Activated CD4-positive, alpha-beta memory T cell treated with anti-CD3 and anti-CD28 coated beads for 36 hours (primary cell): ENCODE results near the gene CLSTN2. TPM values are rescaled to one million over a fixed set of nuclear protein-coding genes. Genes with fewer than 3 reads are reported as not detected.

Experiments used
- CTCF ChIA-PET: fragments of 350-600 bp; sonication (Branson Sonifier 250); formaldehyde crosslinking; loops from one replicate; lab custom pipeline; 2021; ENCODE audit warnings: antibody characterized with exemption, inconsistent platforms; lab: Charles Lee
- POLR2A ChIA-PET: fragments of 350-600 bp; sonication (Branson Sonifier 250); formaldehyde crosslinking; loops from one replicate; lab custom pipeline; 2021; ENCODE audit warnings: antibody characterized with exemption; lab: Charles Lee
- DNase-seq: peaks from one replicate; pipeline ENCODE4 v3.0.0-alpha.2; 2020
- H3K27ac Mint-ChIP-seq: one replicate; pipeline ENCODE4 v1.8.0; 2021; ENCODE audit warnings: mixed read lengths
- H3K27me3 Mint-ChIP-seq: one replicate; pipeline ENCODE4 v1.8.0; 2021; ENCODE audit warnings: mixed read lengths
- H3K36me3 Mint-ChIP-seq: one replicate; pipeline ENCODE4 v1.8.0; 2021; ENCODE audit warnings: mixed read lengths
- H3K4me1 Mint-ChIP-seq: one replicate; pipeline ENCODE4 v1.8.0; 2021; ENCODE audit warnings: low read depth, mixed read lengths
- H3K4me3 Mint-ChIP-seq: one replicate; pipeline ENCODE4 v1.8.0; 2021; ENCODE audit warnings: mild to moderate bottlenecking, mixed read lengths
- H3K9me3 Mint-ChIP-seq: one replicate; pipeline ENCODE4 v1.8.0; 2021; ENCODE audit warnings: mixed read lengths
- intact Hi-C: fragments of 100-400 bp; cut with micrococcal nuclease; formaldehyde crosslinking; loops from one replicate; pipeline ENCODE4 v1.15.1; 2023
- total RNA-seq, 2 experiments: library from RNA; stranded (reverse); gene quantifications; one replicate each; pipeline ENCODE4 v1.2.3, GENCODE V29; 2021

Gene CLSTN2
- total RNA-seq, 2 experiments from 2014 or later: not detected

- no peaks in the 10 kb centered on the region for H3K36me3 Mint-ChIP-seq
- intact Hi-C loops: no loop called here
- no peak overlapping the region for H3K4me3 Mint-ChIP-seq
- POLR2A ChIA-PET: no interaction called here
- H3K27me3 Mint-ChIP-seq: peaks cover 1% of the 10 kb centered on the region
- H3K27ac Mint-ChIP-seq: no peak overlapping the region
- CTCF ChIA-PET: no interaction called here
- H3K9me3 Mint-ChIP-seq: no peaks in the 10 kb centered on the region
- no peak for DNase-seq
- no peaks in the 10 kb centered on the region for H3K4me1 Mint-ChIP-seq
These were observed 453.4 kb downstream of the CLSTN2 start for GRCh38 chr3:140388202-140388922.

- intact Hi-C loops: no loop called here
- POLR2A ChIA-PET: no interaction called here
- Mint-ChIP-seq H3K27me3 (peaks cover 4% of the 10 kb centered on the region), H3K27ac (no peak overlapping the region), H3K36me3 (no peaks in the 10 kb centered on the region), H3K4me3 (no peak overlapping the region), H3K9me3 (no peaks in the 10 kb centered on the region), H3K4me1 (no peaks in the 10 kb centered on the region)
- CTCF ChIA-PET: no interaction called here
- no peak for DNase-seq
These were observed 456.1 kb downstream of the CLSTN2 start for GRCh38 chr3:140391061-140391460.

- peaks cover 4% of the 10 kb centered on the region for H3K27me3 Mint-ChIP-seq
- H3K4me3 Mint-ChIP-seq: no peak overlapping the region
- intact Hi-C loops: no loop called here
- H3K27ac Mint-ChIP-seq: no peak overlapping the region
- no peaks in the 10 kb centered on the region for H3K9me3 Mint-ChIP-seq
- H3K36me3 Mint-ChIP-seq: no peaks in the 10 kb centered on the region
- ChIA-PET POLR2A (no interaction called here), CTCF (no interaction called here)
- H3K4me1 Mint-ChIP-seq: no peaks in the 10 kb centered on the region
- DNase-seq: no peak
These were observed 459.6 kb downstream of the CLSTN2 start for GRCh38 chr3:140394488-140395133.

- CTCF ChIA-PET: no interaction called here
- Mint-ChIP-seq H3K27me3 (peaks cover 4% of the 10 kb centered on the region), H3K36me3 (no peaks in the 10 kb centered on the region), H3K9me3 (no peaks in the 10 kb centered on the region), H3K4me3 (no peak overlapping the region), H3K27ac (no peak overlapping the region), H3K4me1 (no peaks in the 10 kb centered on the region)
- intact Hi-C loops: no loop called here
- DNase-seq: no peak
- POLR2A ChIA-PET: no interaction called here
These were observed 460.4 kb downstream of the CLSTN2 start for GRCh38 chr3:140395134-140396075.

- ChIA-PET CTCF (no interaction called here), POLR2A (no interaction called here)
- intact Hi-C loops: no loop called here
- Mint-ChIP-seq H3K36me3 (no peaks in the 10 kb centered on the region), H3K4me3 (no peak overlapping the region), H3K9me3 (no peaks in the 10 kb centered on the region), H3K27ac (no peak overlapping the region), H3K4me1 (no peaks in the 10 kb centered on the region), H3K27me3 (peaks cover 4% of the 10 kb centered on the region)
- DNase-seq: no peak
These were observed 461.1 kb downstream of the CLSTN2 start for GRCh38 chr3:140396110-140396509.

GRCh38 chr3:140397847-140398246 lies 462.9 kb downstream of the CLSTN2 start:
- no peaks in the 10 kb centered on the region for H3K36me3 Mint-ChIP-seq
- H3K4me3 Mint-ChIP-seq: no peak overlapping the region
- DNase-seq: no peak
- H3K9me3 Mint-ChIP-seq: no peaks in the 10 kb centered on the region
- no peaks in the 10 kb centered on the region for H3K4me1 Mint-ChIP-seq
- ChIA-PET CTCF (no interaction called here), POLR2A (no interaction called here)
- intact Hi-C loops: no loop called here
- no peak overlapping the region for H3K27ac Mint-ChIP-seq
- H3K27me3 Mint-ChIP-seq: peaks cover 4% of the 10 kb centered on the region

GRCh38 chr3:140398387-140398786 lies 463.4 kb downstream of the CLSTN2 start:
- ChIA-PET CTCF (no interaction called here), POLR2A (no interaction called here)
- Mint-ChIP-seq H3K27ac (no peak overlapping the region), H3K36me3 (no peaks in the 10 kb centered on the region), H3K27me3 (peaks cover 2% of the 10 kb centered on the region), H3K4me1 (no peaks in the 10 kb centered on the region), H3K9me3 (no peaks in the 10 kb centered on the region), H3K4me3 (no peak overlapping the region)
- DNase-seq: no peak
- intact Hi-C loops: no loop called here

- Mint-ChIP-seq H3K36me3 (no peaks in the 10 kb centered on the region), H3K4me3 (no peak overlapping the region), H3K4me1 (no peaks in the 10 kb centered on the region), H3K9me3 (no peaks in the 10 kb centered on the region), H3K27me3 (no peaks in the 10 kb centered on the region), H3K27ac (no peak overlapping the region)
- intact Hi-C loops: no loop called here
- no peak for DNase-seq
- ChIA-PET CTCF (no interaction called here), POLR2A (no interaction called here)
These were observed 464.9 kb downstream of the CLSTN2 start for GRCh38 chr3:140399871-140400270.

- no peaks in the 10 kb centered on the region for H3K36me3 Mint-ChIP-seq
- intact Hi-C loops: no loop called here
- no peaks in the 10 kb centered on the region for H3K4me1 Mint-ChIP-seq
- ChIA-PET CTCF (no interaction called here), POLR2A (no interaction called here)
- H3K27ac Mint-ChIP-seq: no peak overlapping the region
- no peak for DNase-seq
- no peak overlapping the region for H3K4me3 Mint-ChIP-seq
- H3K27me3 Mint-ChIP-seq: no peaks in the 10 kb centered on the region
- H3K9me3 Mint-ChIP-seq: no peaks in the 10 kb centered on the region
These were observed 468.1 kb downstream of the CLSTN2 start for GRCh38 chr3:140403079-140403478.

- H3K27me3 Mint-ChIP-seq: no peaks in the 10 kb centered on the region
- CTCF ChIA-PET: no interaction called here
- H3K4me1 Mint-ChIP-seq: no peaks in the 10 kb centered on the region
- no peaks in the 10 kb centered on the region for H3K36me3 Mint-ChIP-seq
- no peak overlapping the region for H3K4me3 Mint-ChIP-seq
- POLR2A ChIA-PET: no interaction called here
- no peaks in the 10 kb centered on the region for H3K9me3 Mint-ChIP-seq
- DNase-seq: no peak
- intact Hi-C loops: no loop called here
- no peak overlapping the region for H3K27ac Mint-ChIP-seq
These were observed 468.6 kb downstream of the CLSTN2 start for GRCh38 chr3:140403608-140404007.

GRCh38 chr3:140406655-140407054 lies 471.7 kb downstream of the CLSTN2 start:
- CTCF ChIA-PET: no interaction called here
- H3K4me1 Mint-ChIP-seq: no peaks in the 10 kb centered on the region
- H3K9me3 Mint-ChIP-seq: peaks cover 14% of the 10 kb centered on the region
- no peaks in the 10 kb centered on the region for H3K36me3 Mint-ChIP-seq
- intact Hi-C loops: no loop called here
- no peaks in the 10 kb centered on the region for H3K27me3 Mint-ChIP-seq
- H3K27ac Mint-ChIP-seq: no peak overlapping the region
- POLR2A ChIA-PET: no interaction called here
- no peak for DNase-seq
- no peak overlapping the region for H3K4me3 Mint-ChIP-seq

GRCh38 chr3:140408252-140408651 lies 473.3 kb downstream of the CLSTN2 start:
- H3K4me3 Mint-ChIP-seq: no peak overlapping the region
- H3K4me1 Mint-ChIP-seq: no peaks in the 10 kb centered on the region
- ChIA-PET POLR2A (no interaction called here), CTCF (no interaction called here)
- no peak for DNase-seq
- no peaks in the 10 kb centered on the region for H3K36me3 Mint-ChIP-seq
- intact Hi-C loops: no loop called here
- peaks cover 14% of the 10 kb centered on the region for H3K9me3 Mint-ChIP-seq
- no peaks in the 10 kb centered on the region for H3K27me3 Mint-ChIP-seq
- H3K27ac Mint-ChIP-seq: no peak overlapping the region
